HG03457 (cell line): Measurements from ENCODE around the gene RYR2.
"Not testable (repeated sequence)": the region's sequence is repeated elsewhere in the genome, so short reads cannot be mapped to it uniquely, and the experiment has no call there.

ENCODE experiments used
- ATAC-seq: cut with Tn5 transposase; IDR thresholded peaks from one replicate; pipeline ENCODE4 v1.9.1; 2021; ENCODE audit warnings: moderate number of reproducible peaks; ENCODE audit not compliant: unreplicated experiment

Gene RYR2

GRCh38 chr1:237071641-237072420 lies 29.8 kb downstream of the RYR2 start:
- no peak for ATAC-seq

- no peak for ATAC-seq
Measured at GRCh38 chr1:237074371-237075117, 32.6 kb downstream of the RYR2 start.

GRCh38 chr1:237084341-237085077 lies 42.5 kb downstream of the RYR2 start:
- no peak for ATAC-seq

GRCh38 chr1:237091691-237092090 lies 49.7 kb downstream of the RYR2 start:
- ATAC-seq, result no peak

- no peak for ATAC-seq
Measured at GRCh38 chr1:237093691-237094090, 51.7 kb downstream of the RYR2 start.

- no peak for ATAC-seq
Measured at GRCh38 chr1:237098541-237098940, 56.6 kb downstream of the RYR2 start.

GRCh38 chr1:237103021-237103420 lies 61.0 kb downstream of the RYR2 start:
- no peak for ATAC-seq

- no peak for ATAC-seq
Measured at GRCh38 chr1:237104096-237104495, 62.1 kb downstream of the RYR2 start.

GRCh38 chr1:237105826-237106225 lies 63.8 kb downstream of the RYR2 start:
- no peak for ATAC-seq

GRCh38 chr1:237108297-237109040 lies 66.5 kb downstream of the RYR2 start:
- no peak for ATAC-seq

- no peak for ATAC-seq
Measured at GRCh38 chr1:237111807-237112206, 69.8 kb downstream of the RYR2 start.

- ATAC-seq, result no peak
Measured at GRCh38 chr1:237112663-237113062, 70.7 kb downstream of the RYR2 start.

GRCh38 chr1:237115035-237115434 lies 73.1 kb downstream of the RYR2 start:
- ATAC-seq, result no peak

GRCh38 chr1:237119091-237119490 lies 77.1 kb downstream of the RYR2 start:
- ATAC-seq, result no peak

- no peak for ATAC-seq
Measured at GRCh38 chr1:237120683-237121082, 78.7 kb downstream of the RYR2 start.

- ATAC-seq, result no peak
Measured at GRCh38 chr1:237124856-237125462, 83.0 kb downstream of the RYR2 start.

- ATAC-seq, result no peak
Measured at GRCh38 chr1:237126180-237126579, 84.2 kb downstream of the RYR2 start.

- ATAC-seq, result not testable (repeated sequence)
Measured at GRCh38 chr1:237127301-237127700, 85.3 kb downstream of the RYR2 start.

GRCh38 chr1:237133921-237134320 lies 91.9 kb downstream of the RYR2 start:
- ATAC-seq, result no peak

- ATAC-seq, result no peak
Measured at GRCh38 chr1:237134929-237135328, 92.9 kb downstream of the RYR2 start.
